Kidney epithelial cell (primary cell): ENCODE results near the gene OR52B6. TPM values are rescaled to one million over a fixed set of nuclear protein-coding genes. Genes with fewer than 3 reads are reported as not detected.

Source experiments
- DNase-seq: peaks from one replicate; pipeline ENCODE4 v3.0.0-alpha.2; 2010; ENCODE audit warnings: low read depth
- H3K27me3 ChIP-seq: 2 replicates; pipeline ENCODE4 v1.6.0; 2011; ENCODE audit warnings: low read length; ENCODE audit not compliant: control insufficient read depth, insufficient read depth
- H3K36me3 ChIP-seq: 2 replicates; pipeline ENCODE4 v1.5.1; 2011; ENCODE audit warnings: low read length; ENCODE audit not compliant: control insufficient read depth, insufficient read depth
- H3K4me3 ChIP-seq: 2 replicates; pipeline ENCODE4 v1.5.1; 2011; ENCODE audit warnings: low read depth, mild to moderate bottlenecking, control low read depth, low read length
- total RNA-seq: library from RNA; depleted of rRNA; stranded (reverse); fragments of >200 nt; gene quantifications from 2 replicates; pipeline ENCODE4 v1.2.3, GENCODE V29; 2015
- TF ChIP-seq, protein P1 (sequence below): IDR thresholded peaks from 2 replicates; pipeline ENCODE4 v1.5.1; 2011; ENCODE audit warnings: mild to moderate bottlenecking, moderate library complexity, low read length, control low read depth, inconsistent platforms; ENCODE audit not compliant: insufficient read depth, poor library complexity, severe bottlenecking

OR52B6 gene
- total RNA-seq, 1 donor from 2014 or later: not detected

DNA sequence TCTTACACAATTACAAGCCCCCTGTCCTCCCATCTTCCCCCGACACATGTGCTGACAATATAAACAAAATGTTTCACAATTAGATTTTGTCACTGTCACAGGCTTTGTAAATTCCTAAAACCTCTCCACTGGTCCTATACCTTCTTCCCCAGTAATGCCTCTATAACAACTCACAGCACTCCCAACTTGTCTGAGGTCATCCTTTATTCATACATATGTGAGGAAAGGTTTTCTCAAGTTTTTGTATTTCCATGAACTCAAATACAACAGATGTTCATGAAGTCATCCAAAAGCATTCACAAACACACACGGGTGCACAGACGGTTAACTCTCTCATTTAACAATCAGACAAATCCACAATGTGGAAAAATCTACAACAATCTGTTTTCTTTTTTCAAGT lies 34.2 kb upstream of the OR52B6 start:
- no peaks in the 10 kb centered on the region for H3K36me3 ChIP-seq
- peak; percentile 21 for DNase-seq
- H3K4me3 ChIP-seq: no peak overlapping the region
- TF ChIP-seq, protein P1, sequence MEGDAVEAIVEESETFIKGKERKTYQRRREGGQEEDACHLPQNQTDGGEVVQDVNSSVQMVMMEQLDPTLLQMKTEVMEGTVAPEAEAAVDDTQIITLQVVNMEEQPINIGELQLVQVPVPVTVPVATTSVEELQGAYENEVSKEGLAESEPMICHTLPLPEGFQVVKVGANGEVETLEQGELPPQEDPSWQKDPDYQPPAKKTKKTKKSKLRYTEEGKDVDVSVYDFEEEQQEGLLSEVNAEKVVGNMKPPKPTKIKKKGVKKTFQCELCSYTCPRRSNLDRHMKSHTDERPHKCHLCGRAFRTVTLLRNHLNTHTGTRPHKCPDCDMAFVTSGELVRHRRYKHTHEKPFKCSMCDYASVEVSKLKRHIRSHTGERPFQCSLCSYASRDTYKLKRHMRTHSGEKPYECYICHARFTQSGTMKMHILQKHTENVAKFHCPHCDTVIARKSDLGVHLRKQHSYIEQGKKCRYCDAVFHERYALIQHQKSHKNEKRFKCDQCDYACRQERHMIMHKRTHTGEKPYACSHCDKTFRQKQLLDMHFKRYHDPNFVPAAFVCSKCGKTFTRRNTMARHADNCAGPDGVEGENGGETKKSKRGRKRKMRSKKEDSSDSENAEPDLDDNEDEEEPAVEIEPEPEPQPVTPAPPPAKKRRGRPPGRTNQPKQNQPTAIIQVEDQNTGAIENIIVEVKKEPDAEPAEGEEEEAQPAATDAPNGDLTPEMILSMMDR: no peak
- H3K27me3 ChIP-seq: no peaks in the 10 kb centered on the region

DNA sequence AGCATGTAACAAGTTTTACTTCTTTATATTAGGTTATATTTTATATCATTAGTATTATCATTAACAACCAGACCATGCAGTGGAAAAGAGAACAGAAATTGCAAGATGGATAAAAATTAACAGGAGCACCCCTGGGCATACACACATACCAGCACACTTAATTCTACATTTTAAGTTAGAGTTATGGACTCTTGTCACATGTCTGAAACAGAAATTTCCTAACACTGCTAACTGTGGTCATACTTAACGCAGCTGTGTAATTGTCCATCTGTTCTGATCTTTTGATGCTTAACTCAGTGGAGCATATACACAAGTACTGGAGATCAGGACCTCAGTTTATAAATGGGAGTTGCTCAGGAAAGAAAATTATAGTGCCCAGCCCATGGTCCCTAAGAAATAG lies 32.7 kb upstream of the OR52B6 start:
- TF ChIP-seq, protein P1: no peak
- Histone ChIP-seq H3K27me3 (no peaks in the 10 kb centered on the region), H3K36me3 (no peaks in the 10 kb centered on the region), H3K4me3 (no peak overlapping the region)
- DNase-seq: no peak

GRCh38 chr11:5548440-5548839 lies 32.2 kb upstream of the OR52B6 start, which contains the start of gene OR52H1:
Gene OR52H1 (minus strand): TSS chr11:5548540. CDS start chr11:5545505, 3,035 bp downstream.
- no peak within 1 kb of the TSS for H3K4me3 ChIP-seq
- no peaks in the 10 kb centered on the region for H3K36me3 ChIP-seq
- H3K27me3 ChIP-seq: no peaks in the 10 kb centered on the region
- no peak for DNase-seq
- TF ChIP-seq, protein P1: no peak

DNA sequence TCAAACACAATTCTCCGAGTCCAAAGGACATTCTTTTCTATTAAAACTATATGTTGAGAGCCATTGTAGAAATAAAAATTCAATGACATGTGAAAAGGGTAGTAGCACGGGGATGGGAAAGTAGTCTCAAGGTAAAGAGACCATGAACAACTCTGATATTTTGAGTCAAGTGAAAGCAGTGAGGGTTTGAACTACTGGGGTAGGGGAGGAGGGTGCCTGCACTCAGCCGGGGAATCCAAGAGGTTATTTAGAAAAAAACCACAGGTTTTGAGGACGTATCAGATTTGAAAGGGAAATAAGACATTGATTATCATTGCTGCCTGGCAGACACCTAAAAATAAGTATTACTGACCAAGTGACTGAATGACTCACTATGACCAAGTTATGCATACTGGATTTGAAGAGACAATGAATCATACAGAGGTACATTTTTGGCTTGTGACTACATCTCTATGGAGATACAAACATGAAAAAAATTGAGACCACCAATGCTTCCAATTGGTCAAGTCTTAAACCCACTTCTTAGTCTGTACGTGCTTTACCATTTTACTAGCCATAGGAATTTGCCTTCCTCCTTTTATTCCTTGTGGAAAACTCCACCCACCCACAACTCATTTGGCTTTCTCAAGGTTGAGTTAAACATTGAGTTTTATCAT lies 30.1 kb upstream of the OR52B6 start:
- TF ChIP-seq, protein P1: no peak
- no peaks in the 10 kb centered on the region for H3K27me3 ChIP-seq
- DNase-seq: peak; percentile 51
- H3K4me3 ChIP-seq: no peak overlapping the region
- H3K36me3 ChIP-seq: no peaks in the 10 kb centered on the region

GRCh38 chr11:5553343-5553742 lies 27.3 kb upstream of the OR52B6 start:
- no peaks in the 10 kb centered on the region for H3K27me3 ChIP-seq
- TF ChIP-seq, protein P1: peak; percentile 11
- H3K36me3 ChIP-seq: no peaks in the 10 kb centered on the region
- DNase-seq: no peak
- no peak overlapping the region for H3K4me3 ChIP-seq
